NCI-H526 (cell line): ENCODE measurements around the gene RAX2.
"Not testable (repeated sequence)": the region's sequence is repeated elsewhere in the genome, so short reads cannot be mapped to it uniquely, and the experiment has no call there.

Source experiments
- DNase-seq, 2 experiments: peaks; one replicate each; lab custom pipeline; 2025; lab: John Stamatoyannopoulos, UW

The RAX2 gene

GRCh38 chr19:3778104-3778867, 6.3 kb upstream of the RAX2 start:
- no peak for DNase-seq

GRCh38 chr19:3776479-3777040, 4.5 kb upstream of the RAX2 start:
- no peak for DNase-seq

GRCh38 chr19:3775831-3776230, 3.8 kb upstream of the RAX2 start:
- no peak for DNase-seq

GRCh38 chr19:3775374-3775711, 3.3 kb upstream of the RAX2 start:
- DNase-seq, result no peak

- no peak for DNase-seq
These were observed 2.8 kb upstream of the RAX2 start for GRCh38 chr19:3774621-3775373.

- DNase-seq, result no peak
These were observed 1.9 kb upstream of the RAX2 start for GRCh38 chr19:3773814-3774515.

GRCh38 chr19:3771000-3771905, 775 bp downstream of the RAX2 start:
- no peak for DNase-seq

- no peak for DNase-seq
These were observed 1.7 kb downstream of the RAX2 start for GRCh38 chr19:3770136-3770999.

GRCh38 chr19:3769494-3769893, 2.5 kb downstream of the RAX2 start:
- no peak for DNase-seq

GRCh38 chr19:3768748-3769099, 3.3 kb downstream of the RAX2 start:
- DNase-seq, result no peak

- DNase-seq, result no peak
These were observed 3.8 kb downstream of the RAX2 start for GRCh38 chr19:3768015-3768747.

GRCh38 chr19:3767050-3767449, 5.0 kb downstream of the RAX2 start:
- DNase-seq, result no peak

GRCh38 chr19:3766520-3766919, 5.5 kb downstream of the RAX2 start:
- DNase-seq, result no peak

GRCh38 chr19:3765757-3766156, 6.3 kb downstream of the RAX2 start:
- not testable (repeated sequence) for DNase-seq

- DNase-seq, result no peak
These were observed 6.9 kb downstream of the RAX2 start for GRCh38 chr19:3765121-3765520.

- DNase-seq, result peak; percentile 96 to 97
These were observed 9.2 kb downstream of the RAX2 start, which contains the start of gene MRPL54 for GRCh38 chr19:3762501-3763459. Gene MRPL54, plus strand, starts transcription at chr19:3762682. Its CDS starts 19 bp downstream, at chr19:3762701.

GRCh38 chr19:3762130-3762473, 9.9 kb downstream of the RAX2 start:
- no peak for DNase-seq

GRCh38 chr19:3761382-3762129, 10.5 kb downstream of the RAX2 start, which contains the start of gene APBA3:
Gene APBA3, minus strand, starts transcription at chr19:3761692. Its CDS starts 1,428 bp downstream, at chr19:3760264.
- peak; percentile 27 to 82 for DNase-seq
